Fibroblast of lung (primary cell): Measurements from ENCODE around the gene PADI6. TPM values are rescaled to one million over a fixed set of nuclear protein-coding genes. Genes with fewer than 3 reads are reported as not detected.

Source experiments
- DNase-seq, 2 donors: peaks; one replicate each; pipeline versions ENCODE4 v3.0.0 to v3.0.0-alpha.2; 2010; ENCODE audit warnings: low read depth in 2 of 2
- H2AFZ ChIP-seq: 2 replicates; pipeline ENCODE4 v1.5.1; 2012; ENCODE audit warnings: low read length, control low read depth, inconsistent platforms
- H3K27ac ChIP-seq: 2 replicates; pipeline ENCODE4 v1.5.1; 2011; ENCODE audit warnings: low read length, control low read depth; ENCODE audit not compliant: insufficient read depth
- H3K27me3 ChIP-seq: 2 replicates; pipeline ENCODE4 v1.5.1; 2011; ENCODE audit warnings: mild to moderate bottlenecking, low read length; ENCODE audit not compliant: control insufficient read depth, insufficient read depth
- H3K36me3 ChIP-seq: 2 replicates; pipeline ENCODE4 v1.5.1; 2011; ENCODE audit warnings: low read length; ENCODE audit not compliant: control insufficient read depth, insufficient read depth
- H3K4me1 ChIP-seq: 2 replicates; pipeline ENCODE4 v1.5.1; 2011; ENCODE audit warnings: low read length; ENCODE audit not compliant: control insufficient read depth, insufficient read depth; ENCODE audit errors: extremely low read depth
- H3K4me2 ChIP-seq: 2 replicates; pipeline ENCODE4 v1.5.1; 2011; ENCODE audit warnings: low read length, control low read depth; ENCODE audit not compliant: insufficient read depth; ENCODE audit errors: extremely low read depth
- H3K4me3 ChIP-seq, 4 experiments: fragments of 200-600 bp in 1 of 4; sonication (generic) in 1 of 4; replicated peaks in 1 of 4; 2 replicates each; pipeline ENCODE4 v1.5.1; 2011 to 2016; ENCODE audit warnings: low read length in 4 of 4, low read depth in 3 of 4, mild to moderate bottlenecking in 3 of 4, control low read depth in 2 of 4, inconsistent platforms in 1 of 4, mixed read lengths in 1 of 4; ENCODE audit not compliant: insufficient read depth in 1 of 4; ENCODE audit errors: control extremely low read depth in 1 of 4
- H3K79me2 ChIP-seq: 2 replicates; pipeline ENCODE4 v1.5.1; 2012; ENCODE audit warnings: mild to moderate bottlenecking, low read length, inconsistent platforms; ENCODE audit not compliant: control insufficient read depth, insufficient read depth
- H3K9ac ChIP-seq: 2 replicates; pipeline ENCODE4 v1.5.1; 2011; ENCODE audit warnings: mild to moderate bottlenecking, low read length, control low read depth; ENCODE audit not compliant: insufficient read depth
- H3K9me3 ChIP-seq: 2 replicates; pipeline ENCODE4 v1.5.1; 2012; ENCODE audit warnings: low read depth, low read length; ENCODE audit not compliant: control insufficient read depth, insufficient read depth
- H4K20me1 ChIP-seq: 2 replicates; pipeline ENCODE4 v1.5.1; 2011; ENCODE audit warnings: low read length; ENCODE audit not compliant: control insufficient read depth, insufficient read depth; ENCODE audit errors: extremely low read depth
- EZH2 ChIP-seq: IDR thresholded peaks from 2 replicates; pipeline ENCODE4 v1.5.1; 2012; ENCODE audit warnings: low read length, control low read depth, mild to moderate bottlenecking; ENCODE audit errors: missing control alignments
- polyA plus RNA-seq, 2 donors: library from polyadenylated mRNA; depleted of rRNA in 1 of 2; stranded (reverse) in 1 of 2; unstranded in 1 of 2; fragments of >200 nt; gene quantifications; 2 replicates each; pipeline ENCODE4 v1.2.1, GENCODE V29; 2011 to 2012; ENCODE audit warnings: missing spikeins in 1 of 2
- total RNA-seq: library from RNA; depleted of rRNA; stranded (reverse); fragments of >200 nt; gene quantifications from 2 replicates; pipeline ENCODE4 v1.2.1, GENCODE V29; 2014
- TF ChIP-seq, protein P1 (sequence below), 2 donors: IDR thresholded peaks in 1 of 2; conservative IDR thresholded peaks in 1 of 2; 1 replicate in 1 of 2; 2 replicates in 1 of 2; pipeline ENCODE4 v1.5.1; 2011 to 2012; ENCODE audit warnings: low read length in 2 of 2, control low read depth in 1 of 2, inconsistent platforms in 1 of 2, low read depth in 1 of 2, mild to moderate bottlenecking in 1 of 2

The PADI6 gene
- total and polyA plus RNA-seq, 2 donors (not counting 1 experiment from before 2014, with no cell fraction given), result not detected

DNA sequence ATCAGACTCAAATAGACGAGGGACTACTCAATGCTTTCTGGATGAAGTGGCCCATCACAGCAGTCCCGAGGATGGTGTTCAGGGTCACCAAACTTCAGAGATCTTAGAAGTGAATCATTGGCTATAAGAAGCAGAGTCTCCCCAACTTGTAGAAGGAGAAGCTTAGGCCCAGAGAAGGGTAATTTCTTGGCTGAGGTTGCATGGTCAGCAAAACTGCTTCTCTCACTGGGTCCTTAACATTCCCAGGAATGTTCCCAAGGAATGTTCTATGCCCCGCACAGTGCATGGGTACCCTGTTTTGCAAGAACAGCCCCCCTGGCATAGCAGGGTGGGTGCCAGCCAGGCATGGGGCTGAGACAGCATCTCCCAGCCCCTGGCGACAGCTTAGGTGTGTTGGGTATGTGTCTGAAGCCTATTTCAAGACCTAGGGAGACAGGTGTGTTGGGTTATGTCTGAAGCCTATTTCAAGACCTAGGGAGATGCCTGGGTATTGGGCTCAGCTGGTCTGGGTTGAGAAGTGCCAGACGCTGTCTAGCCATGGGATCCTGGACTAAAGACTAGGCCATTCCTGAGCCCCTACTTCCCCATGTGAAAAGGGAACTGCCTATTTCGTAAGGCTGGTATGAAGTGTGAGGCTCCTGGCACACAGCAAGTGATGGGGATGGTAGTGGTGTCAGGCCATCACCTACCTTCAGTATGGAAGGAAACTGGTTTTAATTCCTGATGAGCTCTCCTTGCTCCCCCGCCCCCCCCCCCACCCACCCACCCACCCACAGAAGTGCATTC is 26.1 kb downstream of the PADI6 start:
- H3K36me3 ChIP-seq, result no peaks in the 10 kb centered on the region
- no peak overlapping the region for H3K27ac ChIP-seq
- TF ChIP-seq EZH2, result no peak
- TF ChIP-seq, protein P1, sequence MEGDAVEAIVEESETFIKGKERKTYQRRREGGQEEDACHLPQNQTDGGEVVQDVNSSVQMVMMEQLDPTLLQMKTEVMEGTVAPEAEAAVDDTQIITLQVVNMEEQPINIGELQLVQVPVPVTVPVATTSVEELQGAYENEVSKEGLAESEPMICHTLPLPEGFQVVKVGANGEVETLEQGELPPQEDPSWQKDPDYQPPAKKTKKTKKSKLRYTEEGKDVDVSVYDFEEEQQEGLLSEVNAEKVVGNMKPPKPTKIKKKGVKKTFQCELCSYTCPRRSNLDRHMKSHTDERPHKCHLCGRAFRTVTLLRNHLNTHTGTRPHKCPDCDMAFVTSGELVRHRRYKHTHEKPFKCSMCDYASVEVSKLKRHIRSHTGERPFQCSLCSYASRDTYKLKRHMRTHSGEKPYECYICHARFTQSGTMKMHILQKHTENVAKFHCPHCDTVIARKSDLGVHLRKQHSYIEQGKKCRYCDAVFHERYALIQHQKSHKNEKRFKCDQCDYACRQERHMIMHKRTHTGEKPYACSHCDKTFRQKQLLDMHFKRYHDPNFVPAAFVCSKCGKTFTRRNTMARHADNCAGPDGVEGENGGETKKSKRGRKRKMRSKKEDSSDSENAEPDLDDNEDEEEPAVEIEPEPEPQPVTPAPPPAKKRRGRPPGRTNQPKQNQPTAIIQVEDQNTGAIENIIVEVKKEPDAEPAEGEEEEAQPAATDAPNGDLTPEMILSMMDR (conservative IDR thresholded peaks at IDR 0.05 in 1 of 2, IDR thresholded peaks at IDR 0.05 in 1 of 2; ENCODE audit: low read depth in 1 of 2, low read length in 2 of 2), result no peak
- no peaks in the 10 kb centered on the region for H3K79me2 ChIP-seq
- H3K4me1 ChIP-seq, result no peaks in the 10 kb centered on the region
- no peaks in the 10 kb centered on the region for H4K20me1 ChIP-seq
- H3K27me3 ChIP-seq, result peaks cover 2% of the 10 kb centered on the region
- H3K4me3 ChIP-seq, result no peak overlapping the region
- H3K9me3 ChIP-seq, result no peaks in the 10 kb centered on the region
- no peak overlapping the region for H3K4me2 ChIP-seq
- no peak overlapping the region for H2AFZ ChIP-seq
- H3K9ac ChIP-seq, result no peak overlapping the region
- no peak for DNase-seq

DNA sequence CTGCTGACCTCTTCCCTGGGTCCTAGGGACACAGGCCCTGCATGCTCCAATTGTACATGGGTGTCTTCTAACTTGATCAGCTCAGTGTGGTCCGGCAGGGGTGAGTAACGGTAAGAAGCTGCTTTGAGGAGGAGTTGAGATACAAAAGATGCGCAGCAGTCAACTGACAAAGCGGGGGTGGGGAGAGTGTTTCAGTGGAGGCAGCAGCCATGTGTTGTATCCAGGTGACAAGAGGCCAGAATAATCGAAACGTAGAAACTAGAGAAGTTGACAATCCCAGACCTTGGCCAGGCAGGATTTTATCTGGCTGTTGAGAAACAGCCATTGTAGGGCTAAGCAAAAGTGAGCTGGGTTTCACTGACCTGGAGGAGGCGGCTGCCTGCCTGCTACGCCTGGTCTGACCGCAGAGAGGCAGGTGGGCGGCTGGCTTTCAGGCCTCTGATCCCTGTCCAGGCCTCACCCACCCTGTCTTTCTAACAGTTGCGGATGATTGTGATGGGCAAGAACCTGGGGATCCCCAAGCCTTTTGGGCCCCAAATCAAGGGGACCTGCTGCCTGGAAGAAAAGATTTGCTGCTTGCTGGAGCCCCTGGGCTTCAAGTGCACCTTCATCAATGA is 28.8 kb downstream of the PADI6 start:
- no peak overlapping the region for H3K27ac ChIP-seq
- H3K4me3 ChIP-seq, result no peak overlapping the region
- H3K9me3 ChIP-seq, result no peaks in the 10 kb centered on the region
- no peak overlapping the region for H3K4me2 ChIP-seq
- H2AFZ ChIP-seq, result no peak overlapping the region
- no peaks in the 10 kb centered on the region for H4K20me1 ChIP-seq
- DNase-seq, result no peak
- no peaks in the 10 kb centered on the region for H3K4me1 ChIP-seq
- H3K9ac ChIP-seq, result no peak overlapping the region
- peaks cover 2% of the 10 kb centered on the region for H3K27me3 ChIP-seq
- H3K79me2 ChIP-seq, result no peaks in the 10 kb centered on the region
- no peak for TF ChIP-seq EZH2
- TF ChIP-seq, protein P1 (conservative IDR thresholded peaks at IDR 0.05 in 1 of 2, IDR thresholded peaks at IDR 0.05 in 1 of 2; ENCODE audit: low read depth in 1 of 2, low read length in 2 of 2), result no peak
- H3K36me3 ChIP-seq, result peaks cover 2% of the 10 kb centered on the region

DNA sequence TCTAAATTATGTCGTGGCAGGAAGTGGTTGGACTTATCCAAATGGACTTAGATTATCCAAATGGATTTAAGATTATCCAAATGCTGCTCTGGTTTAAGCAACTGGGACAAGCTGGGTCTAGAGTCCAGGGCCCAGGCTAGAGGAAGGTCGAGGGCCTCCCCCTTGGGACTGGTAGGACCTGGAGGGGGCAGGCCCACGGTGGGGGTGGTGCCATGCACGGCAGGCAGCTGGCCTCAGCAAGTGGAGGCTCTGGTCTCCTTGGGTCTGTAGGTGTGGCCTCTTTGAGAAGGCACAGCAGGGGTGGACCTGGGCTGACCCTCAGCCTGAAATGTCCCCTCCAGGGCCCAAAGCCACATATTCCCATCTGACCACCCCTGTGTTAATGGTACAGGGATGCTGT is 29.8 kb downstream of the PADI6 start:
- no peak for DNase-seq
- H3K27me3 ChIP-seq, result peaks cover 2% of the 10 kb centered on the region

More for the DNA sequence above, 29.8 kb downstream of the PADI6 start:
- H4K20me1 ChIP-seq, result no peaks in the 10 kb centered on the region
- H3K4me2 ChIP-seq, result no peak overlapping the region
- no peaks in the 10 kb centered on the region for H3K9me3 ChIP-seq
- H3K4me3 ChIP-seq, result no peak overlapping the region
- TF ChIP-seq, protein P1 (conservative IDR thresholded peaks at IDR 0.05 in 1 of 2, IDR thresholded peaks at IDR 0.05 in 1 of 2; ENCODE audit: low read depth in 1 of 2, low read length in 2 of 2), result no peak
- no peak for TF ChIP-seq EZH2
- H3K4me1 ChIP-seq, result no peaks in the 10 kb centered on the region
- H3K9ac ChIP-seq, result no peak overlapping the region
- no peak overlapping the region for H3K27ac ChIP-seq
- H2AFZ ChIP-seq, result no peak overlapping the region
- H3K79me2 ChIP-seq, result no peaks in the 10 kb centered on the region
- peaks cover 4% of the 10 kb centered on the region for H3K36me3 ChIP-seq
